Heart left ventricle (tissue), 13 donors: ENCODE results near the gene CDK6.

Experiments
- CTCF ChIP-seq, 12 donors: fragments of 200-600 bp; sonication (generic) in 4 of 12; IDR thresholded peaks; one replicate each; pipeline versions ENCODE4 v1.5.0 to v1.8.0; 2018 to 2022; ENCODE audit warnings: antibody characterized with exemption in 12 of 12, mild to moderate bottlenecking in 5 of 12
- POLR2A ChIP-seq, 2 donors: fragments of 450-650 bp; IDR thresholded peaks; one replicate each; pipeline ENCODE4 v1.6.1; 2017; ENCODE audit warnings: antibody characterized with exemption in 2 of 2, mild to moderate bottlenecking in 2 of 2, moderate library complexity in 2 of 2
- donor health status: ischemic (EF 13 %, LVEDD 7.1; RV severe dilation, severe dysfunction).
- donor health status: DM: no; HTN: yes; CAD: no.
- donor health status: DM: no; HTN: no; CAD: no.
- donor health status: ischemic (EF 25% LVEDD 6.9; RV normal size, moderate dysfunction).
- donor health status: ischemic (EF 25% LVEDD 5.7; RV mildly dilated, moderate dysfunction).
- donor health status: ischemic (EF 35%, LVEDD 5.7; RV mildly dilated, moderate dysfunction).
- donor health status: nonischemic (EF 11% LVEDD 7.7; RV severe dilation, severe dysfunction).
- donor health status: DM: yes; HTN: yes; CAD: no.
- donor health status: PGD.
- donor health status: ischemic (EF 29% LVEDD 5.4; RV normal size, mild dysfunction).
- donor health status: nonischemic (EF 23%, LVEDD 6.1; RV moderate dilation, normal function).

- TF ChIP-seq CTCF (IDR thresholded peaks at IDR 0.05), result no peak
- TF ChIP-seq POLR2A (IDR thresholded peaks at IDR 0.05), result no peak
Observed at GRCh38 chr7:92655346-92655884, 181.0 kb downstream of the CDK6 start.
